NCI-H748 (cell line): ENCODE measurements around the gene PDIA3.
"Not testable (repeated sequence)": the region's sequence is repeated elsewhere in the genome, so short reads cannot be mapped to it uniquely, and the experiment has no call there.

Experiments used
- DNase-seq: peaks from one replicate; lab custom pipeline; 2025; ENCODE audit not compliant: unreplicated experiment; lab: John Stamatoyannopoulos, UW

Gene PDIA3

GRCh38 chr15:43746245-43746902, at the start of gene PDIA3:
PDIA3 (plus strand) TSS chr15:43746438; CDS start chr15:43746540, 102 bp downstream.
- DNase-seq, result peak; percentile 87

- no peak for DNase-seq
Measured at GRCh38 chr15:43702174-43702573, 44.1 kb upstream of the PDIA3 start.

GRCh38 chr15:43702701-43703424, 43.4 kb upstream of the PDIA3 start:
- no peak for DNase-seq

- DNase-seq, result not testable (repeated sequence)
Measured at GRCh38 chr15:43710431-43711131, 35.7 kb upstream of the PDIA3 start.

- DNase-seq, result no peak
Measured at GRCh38 chr15:43723151-43723550, 23.1 kb upstream of the PDIA3 start.

- not testable (repeated sequence) for DNase-seq
Measured at GRCh38 chr15:43726306-43726705, 19.9 kb upstream of the PDIA3 start.

- not testable (repeated sequence) for DNase-seq
Measured at GRCh38 chr15:43728053-43728725, 18.0 kb upstream of the PDIA3 start.

GRCh38 chr15:43735416-43735815, 10.8 kb upstream of the PDIA3 start:
- DNase-seq, result no peak

GRCh38 chr15:43746903-43747309, 668 bp downstream of the PDIA3 start:
- peak; percentile 47 for DNase-seq

GRCh38 chr15:43748376-43748775, 2.1 kb downstream of the PDIA3 start:
- no peak for DNase-seq

GRCh38 chr15:43749690-43750345, 3.6 kb downstream of the PDIA3 start:
- DNase-seq, result no peak

- DNase-seq, result no peak
Measured at GRCh38 chr15:43751885-43752284, 5.6 kb downstream of the PDIA3 start.

- no peak for DNase-seq
Measured at GRCh38 chr15:43762824-43763223, 16.6 kb downstream of the PDIA3 start.

GRCh38 chr15:43763819-43764446, 17.7 kb downstream of the PDIA3 start:
- no peak for DNase-seq

GRCh38 chr15:43769584-43770228, 23.5 kb downstream of the PDIA3 start:
- DNase-seq, result peak; percentile 33

GRCh38 chr15:43771816-43772215, 25.6 kb downstream of the PDIA3 start:
- no peak for DNase-seq

- no peak for DNase-seq
Measured at GRCh38 chr15:43772624-43773023, 26.4 kb downstream of the PDIA3 start.

- DNase-seq, result no peak
Measured at GRCh38 chr15:43774062-43774461, 27.8 kb downstream of the PDIA3 start.

GRCh38 chr15:43775411-43775965, 29.2 kb downstream of the PDIA3 start:
- DNase-seq, result peak; percentile 62
